NB4 (cell line): ENCODE results near the gene PHYKPL.

Experiments used
- POLR2A ChIP-seq: IDR thresholded peaks from 2 replicates; pipeline ENCODE4 v1.6.1; 2011; ENCODE audit warnings: mild to moderate bottlenecking; ENCODE audit not compliant: insufficient read length; ENCODE audit errors: extremely low read depth
- TF ChIP-seq, protein P1 (sequence below): IDR thresholded peaks from 2 replicates; pipeline ENCODE4 v1.6.1; 2011; ENCODE audit warnings: low read depth, low read length
- TF ChIP-seq, protein P2 (sequence below): IDR thresholded peaks from one replicate; pipeline ENCODE4 v1.5.1; 2012; ENCODE audit warnings: low read depth, low read length

DNA sequence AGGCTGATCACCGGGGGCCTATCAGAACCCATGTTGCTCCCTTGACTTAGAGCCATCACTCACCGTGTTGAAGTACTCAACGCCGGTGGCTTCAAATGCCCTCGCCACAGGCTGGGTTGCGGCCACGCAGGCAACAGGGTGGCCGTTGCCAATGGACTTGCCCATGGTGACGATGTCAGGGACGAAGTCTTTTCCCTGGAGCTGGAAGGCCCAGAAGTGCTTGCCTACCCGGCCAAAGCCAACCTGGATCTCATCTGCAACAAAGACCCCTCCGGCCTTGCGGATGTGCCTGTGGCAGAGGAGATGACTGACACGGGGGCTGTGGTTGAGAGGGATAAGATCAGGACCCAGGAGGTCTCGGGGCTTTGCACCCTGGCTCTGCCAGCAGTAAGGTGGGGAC is 10.3 kb downstream of the PHYKPL start:
- TF ChIP-seq, protein P1, sequence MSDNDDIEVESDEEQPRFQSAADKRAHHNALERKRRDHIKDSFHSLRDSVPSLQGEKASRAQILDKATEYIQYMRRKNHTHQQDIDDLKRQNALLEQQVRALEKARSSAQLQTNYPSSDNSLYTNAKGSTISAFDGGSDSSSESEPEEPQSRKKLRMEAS = no peak
- no peak for TF ChIP-seq POLR2A
- TF ChIP-seq, protein P2, sequence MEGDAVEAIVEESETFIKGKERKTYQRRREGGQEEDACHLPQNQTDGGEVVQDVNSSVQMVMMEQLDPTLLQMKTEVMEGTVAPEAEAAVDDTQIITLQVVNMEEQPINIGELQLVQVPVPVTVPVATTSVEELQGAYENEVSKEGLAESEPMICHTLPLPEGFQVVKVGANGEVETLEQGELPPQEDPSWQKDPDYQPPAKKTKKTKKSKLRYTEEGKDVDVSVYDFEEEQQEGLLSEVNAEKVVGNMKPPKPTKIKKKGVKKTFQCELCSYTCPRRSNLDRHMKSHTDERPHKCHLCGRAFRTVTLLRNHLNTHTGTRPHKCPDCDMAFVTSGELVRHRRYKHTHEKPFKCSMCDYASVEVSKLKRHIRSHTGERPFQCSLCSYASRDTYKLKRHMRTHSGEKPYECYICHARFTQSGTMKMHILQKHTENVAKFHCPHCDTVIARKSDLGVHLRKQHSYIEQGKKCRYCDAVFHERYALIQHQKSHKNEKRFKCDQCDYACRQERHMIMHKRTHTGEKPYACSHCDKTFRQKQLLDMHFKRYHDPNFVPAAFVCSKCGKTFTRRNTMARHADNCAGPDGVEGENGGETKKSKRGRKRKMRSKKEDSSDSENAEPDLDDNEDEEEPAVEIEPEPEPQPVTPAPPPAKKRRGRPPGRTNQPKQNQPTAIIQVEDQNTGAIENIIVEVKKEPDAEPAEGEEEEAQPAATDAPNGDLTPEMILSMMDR = no peak
